DND-41 (cell line): ENCODE data around the gene FAM13A.

Experiments used
- EZH2 ChIP-seq: IDR thresholded peaks from 3 replicates; pipeline ENCODE4 v1.6.1; 2012; ENCODE audit warnings: borderline replicate concordance, low read depth, mild to moderate bottlenecking, moderate library complexity, low read length, inconsistent platforms; ENCODE audit not compliant: severe bottlenecking
- TF ChIP-seq, protein P1 (sequence below): IDR thresholded peaks from 2 replicates; pipeline ENCODE4 v1.5.1; 2012; ENCODE audit warnings: borderline replicate concordance, low read length, moderate library complexity, mild to moderate bottlenecking; ENCODE audit not compliant: poor library complexity, severe bottlenecking; ENCODE audit errors: extremely low read depth

GRCh38 chr4:88843067-88843685 lies 213.8 kb downstream of the FAM13A start:
- TF ChIP-seq EZH2, result no peak
- TF ChIP-seq, protein P1, sequence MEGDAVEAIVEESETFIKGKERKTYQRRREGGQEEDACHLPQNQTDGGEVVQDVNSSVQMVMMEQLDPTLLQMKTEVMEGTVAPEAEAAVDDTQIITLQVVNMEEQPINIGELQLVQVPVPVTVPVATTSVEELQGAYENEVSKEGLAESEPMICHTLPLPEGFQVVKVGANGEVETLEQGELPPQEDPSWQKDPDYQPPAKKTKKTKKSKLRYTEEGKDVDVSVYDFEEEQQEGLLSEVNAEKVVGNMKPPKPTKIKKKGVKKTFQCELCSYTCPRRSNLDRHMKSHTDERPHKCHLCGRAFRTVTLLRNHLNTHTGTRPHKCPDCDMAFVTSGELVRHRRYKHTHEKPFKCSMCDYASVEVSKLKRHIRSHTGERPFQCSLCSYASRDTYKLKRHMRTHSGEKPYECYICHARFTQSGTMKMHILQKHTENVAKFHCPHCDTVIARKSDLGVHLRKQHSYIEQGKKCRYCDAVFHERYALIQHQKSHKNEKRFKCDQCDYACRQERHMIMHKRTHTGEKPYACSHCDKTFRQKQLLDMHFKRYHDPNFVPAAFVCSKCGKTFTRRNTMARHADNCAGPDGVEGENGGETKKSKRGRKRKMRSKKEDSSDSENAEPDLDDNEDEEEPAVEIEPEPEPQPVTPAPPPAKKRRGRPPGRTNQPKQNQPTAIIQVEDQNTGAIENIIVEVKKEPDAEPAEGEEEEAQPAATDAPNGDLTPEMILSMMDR, result no peak
